Mammary epithelial cell (primary cell): Measurements from ENCODE around the gene CCL26.

ENCODE experiments used
- EZH2 ChIP-seq: IDR thresholded peaks from 2 replicates; pipeline ENCODE4 v1.6.1; 2012; ENCODE audit warnings: low read length, inconsistent platforms, borderline replicate concordance
- TF ChIP-seq, protein P1 (sequence below), 2 donors: IDR thresholded peaks in 1 of 2; conservative IDR thresholded peaks in 1 of 2; 2 replicates each; pipeline ENCODE4 v1.5.1; 2011 to 2012; ENCODE audit warnings: inconsistent platforms in 2 of 2, low read length in 2 of 2, mild to moderate bottlenecking in 2 of 2, control low read depth in 1 of 2, low read depth in 1 of 2; ENCODE audit not compliant: insufficient read depth in 1 of 2; ENCODE audit errors: extremely low read depth in 1 of 2

DNA sequence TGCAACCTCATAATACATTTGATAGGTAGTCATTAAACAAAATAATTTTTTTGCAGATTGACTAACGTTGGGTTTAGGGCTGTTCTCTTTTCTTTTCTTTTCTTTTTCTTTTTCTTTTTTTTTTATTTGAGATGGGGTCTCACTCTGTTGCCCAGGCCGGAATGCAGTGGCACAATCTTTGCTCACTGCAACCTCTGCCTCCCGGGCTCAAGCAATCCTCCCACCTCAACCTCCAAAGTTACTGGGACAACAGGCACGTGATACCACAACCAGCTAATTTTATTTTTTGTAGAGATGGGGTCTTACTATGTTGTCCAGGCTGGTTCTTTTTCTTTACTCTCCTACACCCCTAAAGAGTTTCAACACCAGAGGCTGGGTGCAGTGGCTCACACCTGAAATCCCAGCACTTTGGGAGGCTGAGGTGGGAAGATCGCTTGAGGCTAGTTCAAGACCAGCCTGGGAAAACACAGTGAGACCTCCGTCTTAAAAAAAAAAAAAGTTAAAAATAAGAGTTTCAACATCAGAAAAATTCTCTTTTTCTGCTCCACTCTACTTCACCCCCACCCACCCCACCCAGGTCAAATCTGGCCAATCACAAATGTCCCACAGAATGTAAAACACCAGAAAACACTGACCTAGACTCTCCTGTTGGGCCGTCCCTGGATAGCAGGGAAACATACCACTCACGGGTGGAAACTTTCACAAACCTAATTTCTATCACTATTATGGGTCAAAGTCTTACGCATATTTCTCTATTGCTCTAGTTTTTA is 36.2 kb downstream of the CCL26 start:
- TF ChIP-seq, protein P1, sequence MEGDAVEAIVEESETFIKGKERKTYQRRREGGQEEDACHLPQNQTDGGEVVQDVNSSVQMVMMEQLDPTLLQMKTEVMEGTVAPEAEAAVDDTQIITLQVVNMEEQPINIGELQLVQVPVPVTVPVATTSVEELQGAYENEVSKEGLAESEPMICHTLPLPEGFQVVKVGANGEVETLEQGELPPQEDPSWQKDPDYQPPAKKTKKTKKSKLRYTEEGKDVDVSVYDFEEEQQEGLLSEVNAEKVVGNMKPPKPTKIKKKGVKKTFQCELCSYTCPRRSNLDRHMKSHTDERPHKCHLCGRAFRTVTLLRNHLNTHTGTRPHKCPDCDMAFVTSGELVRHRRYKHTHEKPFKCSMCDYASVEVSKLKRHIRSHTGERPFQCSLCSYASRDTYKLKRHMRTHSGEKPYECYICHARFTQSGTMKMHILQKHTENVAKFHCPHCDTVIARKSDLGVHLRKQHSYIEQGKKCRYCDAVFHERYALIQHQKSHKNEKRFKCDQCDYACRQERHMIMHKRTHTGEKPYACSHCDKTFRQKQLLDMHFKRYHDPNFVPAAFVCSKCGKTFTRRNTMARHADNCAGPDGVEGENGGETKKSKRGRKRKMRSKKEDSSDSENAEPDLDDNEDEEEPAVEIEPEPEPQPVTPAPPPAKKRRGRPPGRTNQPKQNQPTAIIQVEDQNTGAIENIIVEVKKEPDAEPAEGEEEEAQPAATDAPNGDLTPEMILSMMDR (conservative IDR thresholded peaks at IDR 0.05 in 1 of 2, IDR thresholded peaks at IDR 0.05 in 1 of 2; ENCODE audit: extremely low read depth in 1 of 2, insufficient read depth in 1 of 2, low read depth in 1 of 2, low read length in 2 of 2), result no peak
- no peak for TF ChIP-seq EZH2
